T1000 (cell line): Measurements from ENCODE around the gene ONECUT2.
"Not testable (repeated sequence)": the region's sequence is repeated elsewhere in the genome, so short reads cannot be mapped to it uniquely, and the experiment has no call there.

Experiments used
- DNase-seq: peaks from one replicate; lab custom pipeline; 2025; ENCODE audit warnings: mixed read lengths; lab: John Stamatoyannopoulos, UW

Gene ONECUT2

GRCh38 chr18:57434536-57435494 is at the start of gene ONECUT2:
ONECUT2 (plus strand) TSS chr18:57435374; CDS start chr18:57435717, 343 bp downstream.
- DNase-seq: peak; percentile 71

DNA sequence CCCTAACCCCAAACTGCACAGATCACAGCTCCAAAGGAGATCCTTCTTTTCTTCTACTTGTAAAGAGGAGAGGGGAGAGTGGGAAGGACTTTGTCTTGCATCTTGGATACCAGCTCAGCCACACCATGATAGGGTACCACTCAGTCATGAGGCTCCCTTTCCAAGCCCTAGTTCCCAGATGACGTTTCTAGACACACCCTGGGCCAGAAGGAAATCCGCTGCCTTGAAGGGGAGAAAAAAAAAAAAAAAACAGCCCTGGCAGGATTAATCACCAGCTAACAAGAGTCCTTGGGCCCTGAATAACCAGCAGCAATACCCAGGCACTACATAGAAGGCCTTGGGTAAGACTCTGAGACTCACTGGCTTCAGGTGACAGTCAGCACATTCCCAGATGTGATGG is 45.9 kb upstream of the ONECUT2 start:
- DNase-seq: no peak

- no peak for DNase-seq
These were observed 45.1 kb upstream of the ONECUT2 start for GRCh38 chr18:57390044-57390443.

DNA sequence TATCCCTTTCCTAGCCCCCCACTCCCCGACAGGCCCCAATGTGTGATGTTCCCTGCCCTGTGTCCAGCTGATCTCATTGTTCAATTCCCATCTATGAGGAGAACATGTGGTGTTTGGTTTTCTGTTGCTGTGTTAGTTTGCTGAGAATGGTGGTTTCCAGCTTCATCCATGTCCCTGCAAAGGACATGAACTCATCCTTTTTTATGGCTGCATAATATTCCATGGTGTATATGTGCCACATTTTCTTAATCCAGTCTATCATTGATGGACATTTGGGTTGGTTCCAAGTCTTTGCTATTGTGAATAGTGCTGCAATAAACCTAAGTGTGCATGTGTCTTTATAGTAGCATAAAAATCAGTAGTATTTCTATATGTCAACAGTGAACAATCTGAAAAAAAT is 40.4 kb upstream of the ONECUT2 start:
- not testable (repeated sequence) for DNase-seq

DNA sequence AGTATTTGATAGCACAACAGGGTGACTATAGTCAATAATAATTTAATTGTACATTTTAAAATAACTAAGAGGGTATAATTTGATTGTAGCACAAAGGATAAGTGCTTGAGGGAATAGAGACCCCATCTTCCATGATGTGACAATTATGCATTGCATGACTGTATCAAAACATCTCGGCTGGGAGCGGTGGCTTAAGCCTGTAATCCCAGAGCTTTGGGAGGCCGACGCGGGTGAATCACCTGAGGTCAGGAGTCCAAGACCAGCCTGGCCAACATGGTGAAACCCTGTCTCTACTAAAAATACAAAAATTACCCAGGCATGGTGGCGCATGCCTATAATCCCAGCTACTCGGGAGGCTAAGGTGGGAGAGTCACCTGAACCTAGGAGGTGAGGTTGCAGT is 38.3 kb upstream of the ONECUT2 start:
- DNase-seq: not testable (repeated sequence)

GRCh38 chr18:57397440-57398132 is 37.6 kb upstream of the ONECUT2 start:
- DNase-seq: no peak

DNA sequence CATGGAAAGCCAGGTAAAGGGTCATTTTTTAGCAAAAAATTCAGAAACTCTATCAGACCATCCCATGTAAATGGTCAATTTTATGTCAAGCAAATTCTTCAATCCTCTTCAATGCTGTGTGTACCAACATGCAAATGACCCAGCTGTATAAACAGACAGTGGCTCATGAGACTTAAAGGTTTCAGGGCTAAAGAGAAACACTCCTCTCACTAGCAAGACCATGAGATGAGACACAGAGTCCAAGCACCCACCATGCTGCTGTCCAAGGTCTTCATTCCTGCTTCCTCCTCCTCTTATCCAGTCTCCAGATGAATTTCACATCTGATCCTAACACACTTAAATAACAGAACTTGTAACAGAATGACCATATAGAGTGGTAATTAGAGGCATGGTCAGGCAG is 30.8 kb upstream of the ONECUT2 start:
- no peak for DNase-seq

- no peak for DNase-seq
These were observed 25.5 kb upstream of the ONECUT2 start for GRCh38 chr18:57409650-57410049.

DNA sequence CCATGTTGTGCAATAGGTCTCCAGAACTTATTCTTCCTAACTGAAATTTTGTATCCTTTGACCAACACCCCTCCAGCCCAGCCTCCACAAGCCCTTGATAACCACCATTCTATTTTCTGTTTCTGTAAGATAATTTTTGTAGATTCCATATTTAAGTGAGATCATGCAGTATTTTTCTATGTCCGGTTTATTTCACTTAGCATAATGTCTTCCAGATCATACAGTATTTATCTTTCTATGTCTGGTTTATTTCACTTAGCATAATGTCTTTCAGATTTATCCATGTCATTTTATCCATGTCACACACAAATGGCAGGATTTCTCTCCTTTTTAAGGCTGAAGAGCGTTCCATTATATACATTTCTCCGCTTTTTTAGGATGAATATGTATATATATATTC is 24.4 kb upstream of the ONECUT2 start:
- no peak for DNase-seq

DNA sequence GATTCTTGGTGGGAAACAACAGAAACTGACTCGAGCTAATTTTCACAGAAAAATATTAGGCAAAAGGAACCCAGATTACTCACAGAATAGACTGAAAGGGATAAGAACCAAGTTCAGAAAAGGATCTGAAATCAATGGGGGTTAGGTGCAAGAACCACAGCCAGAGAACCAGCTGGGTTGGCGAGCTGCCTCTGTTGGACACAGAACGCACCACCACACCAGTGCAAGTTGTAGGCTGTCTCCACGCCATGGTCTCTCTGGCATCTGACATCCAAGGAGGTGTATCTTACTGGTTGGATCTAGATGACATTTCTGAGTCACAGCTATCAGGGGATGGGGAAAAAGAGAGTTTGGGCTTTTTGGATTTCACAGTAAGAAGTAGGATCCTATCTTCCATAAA is 18.6 kb upstream of the ONECUT2 start:
- no peak for DNase-seq

DNA sequence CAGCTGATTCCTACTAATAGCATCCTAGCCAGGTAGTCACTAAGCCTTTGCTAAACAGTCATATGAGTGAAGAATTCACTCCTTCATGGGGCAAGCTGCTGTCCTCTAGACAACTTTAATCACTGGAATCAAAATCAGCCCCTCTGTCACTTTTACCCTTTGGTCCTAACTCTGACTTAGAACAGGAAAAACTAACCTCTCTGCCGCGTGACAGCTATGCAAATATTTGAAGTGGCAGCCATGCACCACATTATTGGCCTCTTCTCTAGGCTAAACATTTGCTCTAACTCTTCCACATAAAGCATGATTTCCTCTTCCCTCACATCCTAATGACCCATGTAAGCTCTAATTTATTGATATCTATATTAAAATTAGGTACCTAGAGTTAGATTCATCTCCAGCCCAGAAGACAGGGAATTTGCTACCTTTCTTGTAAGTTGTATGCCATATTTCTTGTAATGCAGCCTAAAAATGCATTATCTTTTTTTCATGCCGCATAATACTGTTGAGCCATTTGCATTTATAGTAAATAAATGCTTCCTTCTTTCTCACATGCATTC is 12.8 kb upstream of the ONECUT2 start:
- DNase-seq: no peak

DNA sequence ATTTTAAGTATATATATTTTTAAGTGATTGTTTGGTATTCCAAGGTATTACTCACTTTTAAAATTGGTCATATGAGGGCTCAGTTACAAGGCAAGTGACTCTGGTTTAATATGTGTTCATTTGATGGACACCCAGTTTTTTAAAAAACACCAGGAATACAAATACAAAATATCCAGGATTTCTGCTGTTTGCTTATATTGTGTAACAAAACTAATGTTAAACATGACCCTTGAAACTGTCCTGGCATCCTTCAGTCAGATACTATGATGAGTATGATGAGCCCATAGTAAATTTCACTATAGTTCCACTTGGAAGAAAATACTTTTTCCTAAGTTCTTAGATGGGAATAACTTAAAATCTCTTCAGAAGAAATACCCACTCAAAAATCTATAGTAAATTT is 11.4 kb upstream of the ONECUT2 start:
- DNase-seq: no peak

- DNase-seq: no peak
These were observed 10.1 kb upstream of the ONECUT2 start for GRCh38 chr18:57425096-57425495.

- no peak for DNase-seq
These were observed 9.0 kb upstream of the ONECUT2 start for GRCh38 chr18:57426187-57426586.

- no peak for DNase-seq
These were observed 7.6 kb upstream of the ONECUT2 start for GRCh38 chr18:57427429-57428201.

DNA sequence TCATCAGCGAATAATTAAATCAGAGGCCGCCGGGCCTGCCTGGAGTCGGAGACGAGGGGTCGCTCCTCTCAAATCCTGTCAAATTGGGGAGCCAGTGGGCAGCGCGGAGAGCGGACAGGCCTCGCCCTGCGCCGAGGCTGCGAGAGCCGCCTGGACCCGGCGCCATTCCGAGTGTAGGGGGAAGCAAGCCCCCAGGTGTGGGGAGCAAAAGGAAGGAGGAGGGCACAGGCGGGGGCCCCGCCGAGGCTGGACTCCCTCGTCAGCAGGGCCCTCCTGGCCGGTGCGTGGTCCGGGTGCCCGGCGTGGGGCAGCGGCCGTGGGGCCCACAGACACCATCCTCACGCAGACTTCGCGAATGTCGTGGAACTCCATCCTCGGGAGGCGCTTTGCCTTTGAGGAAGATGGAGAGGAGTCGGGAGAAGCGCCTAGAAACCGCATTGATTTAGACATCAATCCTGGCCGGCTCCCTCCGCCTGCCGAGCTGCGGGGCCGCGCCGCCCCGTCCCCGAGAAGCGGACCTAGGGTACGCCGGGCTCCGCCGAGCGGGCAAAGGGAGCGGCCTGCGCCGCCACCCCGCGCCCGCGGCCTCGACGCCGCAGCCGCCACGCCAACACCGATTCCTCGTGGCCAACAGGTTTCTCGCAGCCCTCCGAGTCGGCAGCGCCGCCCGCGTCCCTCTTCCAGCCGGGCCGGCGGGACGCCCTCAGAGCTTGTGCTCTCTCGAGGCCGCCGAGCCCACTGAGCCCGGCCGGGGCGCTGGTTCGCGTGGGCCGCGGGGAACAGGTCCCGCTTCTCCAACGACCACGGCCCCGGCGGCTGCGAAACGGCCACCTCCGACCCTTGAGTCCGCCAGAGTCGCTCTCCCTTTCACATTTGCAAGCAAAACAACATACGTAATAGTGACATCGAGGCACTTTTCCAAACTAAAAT is 6.7 kb upstream of the ONECUT2 start:
- DNase-seq: no peak

DNA sequence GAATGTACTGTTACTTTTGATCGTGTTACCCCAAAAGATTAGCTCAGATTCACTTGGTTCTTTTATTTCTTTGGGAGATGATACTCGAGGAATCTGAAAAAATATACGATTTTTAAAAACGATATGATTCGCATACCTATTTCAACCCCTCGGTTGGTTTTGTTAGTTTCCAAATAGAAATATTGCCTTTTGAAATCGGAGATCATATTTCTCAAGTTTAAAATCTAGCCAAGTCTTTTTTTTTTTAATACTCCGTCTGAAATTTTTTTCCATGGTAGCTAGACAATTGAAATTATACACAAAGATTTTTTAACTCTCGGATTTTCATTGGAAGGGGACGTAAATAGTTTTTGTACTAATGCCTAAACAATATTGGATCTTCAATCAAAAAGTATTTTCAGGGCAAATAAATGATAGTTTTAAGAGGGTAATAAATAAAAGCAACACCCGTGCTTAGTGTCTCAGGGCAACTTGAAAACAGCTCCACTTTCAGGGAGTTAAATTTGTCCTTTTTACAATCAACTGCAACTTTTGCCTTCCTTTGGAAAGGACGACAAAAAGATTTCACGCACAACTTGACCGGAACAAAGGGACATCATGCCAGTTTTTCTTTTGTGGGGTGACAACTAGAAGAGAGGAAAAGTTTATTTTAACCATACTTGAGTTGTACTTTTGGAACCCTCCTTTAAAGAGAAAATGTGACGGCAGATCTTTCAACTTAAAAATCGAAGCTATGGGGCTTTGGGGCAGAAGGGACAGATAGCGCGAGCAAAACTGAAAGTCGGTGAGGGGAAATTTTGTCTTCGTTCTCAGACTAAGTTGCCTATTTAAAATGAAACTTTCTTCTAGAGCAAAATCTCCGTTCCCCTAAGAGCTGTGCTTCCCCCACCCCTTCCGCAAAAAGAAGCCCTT is 5.8 kb upstream of the ONECUT2 start:
- no peak for DNase-seq

DNA sequence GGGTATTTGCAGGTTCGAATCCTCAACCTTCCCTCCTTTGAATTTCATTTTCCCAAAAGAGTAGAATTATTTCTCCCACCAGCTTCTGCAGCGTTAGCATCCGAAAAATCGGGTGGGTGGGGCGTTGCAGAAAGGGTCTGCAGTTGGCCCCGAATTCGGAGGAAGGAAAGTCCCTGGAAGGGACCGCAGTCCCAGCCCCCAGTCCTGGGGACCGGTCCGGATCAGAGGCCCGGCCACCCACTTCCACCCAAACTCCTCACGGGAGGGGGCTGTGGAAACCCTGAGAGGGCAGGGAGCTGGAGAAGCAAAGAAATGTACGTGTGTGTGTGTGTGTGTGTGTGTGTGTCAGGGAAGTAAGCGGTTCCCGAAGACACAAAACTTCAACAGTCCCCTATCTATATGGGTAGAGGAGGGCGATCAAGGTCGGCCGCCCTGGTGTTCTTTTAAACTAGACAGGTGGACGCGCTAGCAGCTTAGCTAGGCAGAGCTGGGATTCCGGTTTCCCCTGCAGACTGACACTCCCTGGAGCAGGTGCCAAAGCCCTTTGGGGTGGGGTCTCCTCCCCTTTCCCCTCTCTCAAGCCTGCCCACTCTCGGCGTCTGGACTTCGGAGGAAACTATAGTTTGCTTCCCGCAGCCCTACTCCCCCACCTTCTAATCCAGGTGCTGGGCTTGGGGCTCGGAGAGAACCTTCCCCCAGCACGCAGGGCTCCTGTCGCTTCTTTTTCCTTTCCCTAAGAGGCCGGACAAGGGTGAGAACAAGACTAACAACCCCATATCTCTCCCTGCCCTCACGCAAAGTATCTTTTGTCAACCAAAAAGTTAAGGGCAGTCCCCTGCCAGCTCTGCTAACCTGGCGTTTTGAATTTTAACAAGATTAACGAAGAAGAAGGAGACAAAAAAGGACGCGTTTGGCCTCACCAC is 4.8 kb upstream of the ONECUT2 start:
- DNase-seq: no peak

- no peak for DNase-seq
These were observed 4.2 kb upstream of the ONECUT2 start for GRCh38 chr18:57431002-57431382.
